ENCODE results near the gene SPATA13.

GRCh38 chr13:24192811-24193162 lies 32.3 kb downstream of the SPATA13 start:
- TF ChIP-seq CTCF (IDR thresholded peaks at IDR 0.05) (no peak), POLR2AphosphoS5 (IDR thresholded peaks at IDR 0.05) (no peak), POLR2A (IDR thresholded peaks at IDR 0.05) (no peak)

Measured in stomach (tissue), 4 donors.